GM21515 (cell line): ENCODE data around the gene ZNF132.
"Not testable (repeated sequence)": the region's sequence is repeated elsewhere in the genome, so short reads cannot be mapped to it uniquely, and the experiment has no call there.

Experiments
- ATAC-seq: cut with Tn5 transposase; IDR thresholded peaks from one replicate; pipeline ENCODE4 v1.9.1; 2021; ENCODE audit not compliant: unreplicated experiment

The ZNF132 gene

DNA sequence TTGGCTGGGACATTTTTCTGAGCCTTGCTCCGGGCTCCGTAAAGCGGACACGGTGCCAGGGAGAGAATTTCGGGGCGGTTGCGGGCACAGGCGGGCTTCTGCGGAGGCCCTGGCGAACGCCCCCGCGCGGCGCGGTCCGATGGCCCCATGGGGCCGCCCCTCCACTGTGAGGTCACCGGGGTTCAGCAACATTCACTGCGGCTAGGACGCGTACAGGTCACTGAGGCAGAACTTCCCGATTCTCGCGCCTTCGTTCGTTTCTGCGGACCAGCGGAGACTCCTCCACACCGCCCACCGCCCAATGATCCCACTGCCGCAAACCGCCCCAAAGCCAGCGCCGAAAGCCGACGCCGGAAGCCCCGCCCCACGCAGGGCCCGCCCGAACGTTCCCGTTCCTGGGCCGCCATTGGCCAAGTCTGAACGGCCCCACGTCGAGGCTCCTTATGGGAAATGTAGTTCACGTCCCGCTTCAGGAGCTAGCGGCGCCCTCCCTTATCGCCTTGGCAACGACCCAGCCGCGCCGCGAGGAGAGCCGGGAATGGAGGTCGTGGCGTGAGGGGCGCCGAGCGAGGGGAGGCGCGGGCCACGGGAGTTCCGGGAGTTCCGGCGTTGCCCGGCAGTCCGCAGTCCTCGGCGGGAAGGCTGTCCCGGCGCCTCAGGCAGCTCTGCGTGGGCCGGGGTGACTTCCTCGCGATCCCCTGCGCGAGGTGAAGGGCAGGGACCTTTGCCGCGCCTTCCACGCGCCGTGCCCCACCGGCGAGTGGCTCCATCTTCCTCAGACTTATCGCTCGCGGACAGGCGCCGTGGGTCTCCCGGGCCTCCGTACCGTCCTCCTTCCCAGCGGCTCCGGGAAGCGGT lies 31.6 kb downstream of the ZNF132 start, which contains the start of gene ZNF584:
Gene ZNF584 (plus strand): TSS at position 498 of the 858 bp plus-strand sequence. CDS start 499 bp downstream, outside the sequence.
- peak; percentile 86 for ATAC-seq

- peak; percentile 11 for ATAC-seq
Measured at GRCh38 chr19:58407658-58408151, 32.2 kb downstream of the ZNF132 start.

DNA sequence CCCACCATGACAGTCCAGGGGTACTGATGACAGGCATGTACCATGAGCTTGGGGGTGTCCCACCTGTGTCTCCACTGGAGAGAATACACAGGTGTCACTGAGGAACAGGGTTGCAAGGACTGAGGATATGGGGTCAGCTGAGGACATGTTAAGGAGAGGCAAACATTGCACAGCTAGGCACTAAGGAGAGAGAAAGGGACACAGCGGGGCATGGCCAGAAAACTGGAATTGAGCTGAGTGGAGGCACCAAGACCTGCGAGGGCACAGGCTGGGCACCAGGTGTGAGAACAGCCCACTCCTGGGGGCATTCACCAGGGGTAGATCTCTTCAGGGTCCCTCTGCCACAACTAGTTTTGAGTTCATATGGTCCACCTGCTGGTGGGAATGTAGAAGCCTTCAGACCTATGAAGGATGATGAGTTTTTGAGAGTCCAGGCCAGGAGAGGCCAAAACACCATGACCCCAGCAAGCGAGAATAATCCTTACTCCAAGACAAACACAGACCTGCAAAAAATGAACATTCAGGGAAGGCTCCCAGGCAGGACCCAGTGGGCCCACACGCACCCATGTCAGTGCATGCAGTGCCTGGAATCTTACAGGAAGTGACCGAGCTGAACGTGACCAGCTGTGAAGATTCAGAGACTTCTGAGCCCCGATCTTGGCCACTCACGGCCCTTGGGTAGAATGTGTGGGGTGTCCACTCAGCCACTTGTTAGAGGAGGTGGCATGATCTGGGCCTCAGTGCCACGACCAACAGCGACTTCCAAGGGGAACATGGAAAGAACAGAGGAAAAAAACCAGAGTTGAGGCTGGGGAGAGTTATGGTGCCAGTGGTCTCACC lies 32.9 kb downstream of the ZNF132 start:
- no peak for ATAC-seq

DNA sequence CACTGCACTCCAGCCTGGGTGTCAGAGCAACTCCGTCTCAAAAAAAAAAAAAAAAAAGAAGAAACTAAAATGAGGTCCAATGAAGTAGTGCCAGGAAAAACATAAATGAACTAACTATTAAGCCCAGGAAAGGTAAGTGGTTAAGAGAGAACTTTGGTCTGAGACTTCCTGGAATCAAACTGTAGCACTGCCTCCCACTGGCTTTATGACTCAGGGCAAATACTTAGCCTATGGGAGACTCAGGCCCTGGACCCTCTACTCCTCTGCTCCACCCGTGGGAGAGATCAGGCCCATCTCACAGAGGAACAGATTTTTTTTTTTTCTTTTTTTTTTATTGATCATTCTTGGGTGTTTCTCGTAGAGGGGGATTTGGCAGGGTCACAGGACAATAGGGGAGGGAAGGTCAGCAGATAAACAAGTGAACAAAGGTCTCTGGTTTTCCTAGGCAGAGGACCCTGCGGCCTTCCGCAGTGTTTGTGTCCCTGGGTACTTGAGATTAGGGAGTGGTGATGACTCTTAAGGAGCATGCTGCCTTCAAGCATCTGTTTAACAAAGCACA lies 36.0 kb downstream of the ZNF132 start:
- not testable (repeated sequence) for ATAC-seq

GRCh38 chr19:58401840-58402421 lies 38.0 kb downstream of the ZNF132 start:
- ATAC-seq: no peak

GRCh38 chr19:58400916-58401839 lies 38.8 kb downstream of the ZNF132 start:
- ATAC-seq: peak; percentile 96

DNA sequence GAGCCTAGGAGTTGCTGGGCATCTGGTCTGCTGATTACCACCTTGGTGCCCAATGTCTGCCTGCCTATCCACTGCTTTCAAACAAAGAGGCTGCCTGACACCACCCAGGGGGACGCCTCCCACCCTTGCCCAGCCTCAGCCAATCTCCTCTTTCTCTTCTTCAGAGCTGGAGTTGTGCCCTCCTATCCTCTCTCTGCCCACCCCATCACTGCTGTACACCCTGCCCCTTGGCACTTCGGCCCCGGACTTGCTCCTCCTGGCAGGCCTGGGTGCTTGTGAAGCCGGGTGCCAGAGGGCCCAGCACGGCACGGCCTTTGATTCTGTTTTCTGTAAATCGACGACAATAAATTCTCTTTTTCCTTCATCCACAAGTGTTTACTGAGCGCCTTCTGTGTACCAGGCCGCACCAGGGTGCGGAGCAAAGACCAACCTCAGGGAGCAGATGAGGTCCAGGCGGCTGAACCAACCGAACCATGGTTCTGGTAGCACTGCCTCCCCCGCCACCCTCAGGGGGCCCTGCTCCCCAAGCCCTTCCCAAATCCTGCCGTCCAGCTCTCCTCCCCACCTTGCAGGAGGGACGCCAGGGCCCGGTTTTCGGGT lies 39.5 kb downstream of the ZNF132 start:
- ATAC-seq: no peak

DNA sequence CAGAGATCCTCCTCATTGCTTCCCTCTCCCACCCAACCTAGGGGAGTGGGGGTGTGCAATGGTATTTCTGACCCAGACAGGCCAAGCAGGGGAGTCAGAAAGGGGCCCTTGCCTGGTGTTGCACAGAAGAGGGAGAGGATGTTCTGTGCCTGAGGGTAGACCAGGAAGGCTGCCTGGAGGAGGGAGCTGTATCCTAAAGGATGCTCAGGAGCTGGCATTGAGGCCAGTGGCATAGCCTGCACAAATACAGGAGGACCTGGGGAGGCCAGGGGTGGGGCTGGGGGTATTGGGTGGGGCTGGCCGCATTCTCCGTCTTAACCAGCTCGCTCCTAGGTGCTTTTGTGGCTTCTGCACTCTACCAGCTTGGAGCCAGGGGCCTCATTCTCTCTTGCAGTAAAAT lies 40.0 kb downstream of the ZNF132 start:
- no peak for ATAC-seq

- ATAC-seq: no peak
Measured at GRCh38 chr19:58398545-58398944, 41.4 kb downstream of the ZNF132 start.

- ATAC-seq: no peak
Measured at GRCh38 chr19:58398087-58398486, 41.9 kb downstream of the ZNF132 start.

- ATAC-seq: no peak
Measured at GRCh38 chr19:58397533-58398037, 42.4 kb downstream of the ZNF132 start.

GRCh38 chr19:58396691-58397532 lies 43.0 kb downstream of the ZNF132 start:
- ATAC-seq: no peak

DNA sequence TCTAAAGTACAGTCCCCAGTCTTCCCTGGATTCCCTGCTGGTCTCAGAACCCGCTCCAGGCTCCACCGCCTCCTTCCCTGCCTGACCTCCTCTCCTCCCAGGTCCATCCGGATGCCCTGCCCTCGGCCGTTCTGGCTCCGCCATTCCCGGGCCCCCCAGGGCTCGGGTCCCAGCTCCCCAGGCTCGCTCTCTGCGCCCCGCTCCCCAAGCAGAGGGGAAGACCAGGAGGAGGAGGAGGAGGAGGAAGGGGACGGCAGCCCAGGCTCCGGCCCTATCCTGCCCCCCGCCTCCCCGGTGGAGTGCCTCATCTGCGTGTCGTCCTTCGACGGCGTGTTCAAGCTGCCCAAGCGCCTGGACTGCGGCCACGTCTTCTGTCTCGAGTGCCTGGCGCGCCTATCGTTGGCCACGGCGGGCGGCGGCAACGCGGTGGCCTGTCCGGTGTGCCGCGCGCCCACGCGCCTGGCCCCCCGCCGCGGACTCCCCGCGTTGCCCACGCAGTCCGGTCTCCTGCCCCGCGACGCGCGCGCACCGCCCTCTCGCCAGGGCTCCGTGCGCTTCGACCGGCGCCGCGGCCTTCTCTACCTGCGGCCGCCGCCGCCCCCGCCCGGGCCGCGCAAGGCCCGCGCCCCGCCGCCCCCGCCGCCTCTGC lies 43.9 kb downstream of the ZNF132 start:
- no peak for ATAC-seq

DNA sequence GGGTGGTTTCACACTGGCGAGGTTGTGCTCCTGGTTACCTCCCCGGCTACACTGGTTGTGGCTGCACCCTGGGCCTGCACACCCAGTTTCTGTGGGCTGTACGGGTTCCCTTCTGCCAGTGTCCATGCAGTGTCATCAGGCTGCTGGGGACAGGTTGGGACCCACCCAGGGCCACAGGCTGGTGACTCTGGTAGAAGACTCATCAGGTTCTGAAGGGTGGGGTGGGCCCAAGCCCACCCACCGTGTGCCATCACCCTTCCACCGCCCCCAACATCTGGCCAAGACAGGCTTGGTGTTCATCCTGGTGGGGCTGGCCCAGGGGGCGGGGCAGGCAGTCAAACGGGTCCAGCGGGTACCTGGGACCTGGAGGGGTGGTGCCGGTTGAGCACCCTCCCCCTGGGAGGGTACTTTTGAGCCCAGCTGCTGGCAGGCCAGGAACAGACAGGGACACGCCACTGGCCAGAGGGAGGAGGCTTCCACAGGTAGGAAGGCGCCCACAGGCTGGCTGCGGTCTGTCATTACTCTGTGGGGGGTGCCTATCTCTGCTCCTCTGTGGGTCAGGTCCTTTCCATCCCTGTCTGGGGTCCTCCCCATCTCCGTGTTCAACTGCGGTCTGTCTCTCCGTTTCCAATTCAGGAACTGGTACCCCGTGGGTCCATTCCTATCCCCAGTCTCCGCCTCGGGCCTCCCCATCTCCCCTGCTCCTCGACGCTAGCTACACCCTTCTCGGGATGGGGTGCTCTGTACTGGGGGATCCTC lies 44.6 kb downstream of the ZNF132 start, which contains the start of gene RNF225:
Gene RNF225 (plus strand): TSS at position 437 of the 759 bp plus-strand sequence. CDS start 434 bp downstream, outside the sequence.
- no peak for ATAC-seq

- no peak for ATAC-seq
Measured at GRCh38 chr19:58394821-58395219, 45.1 kb downstream of the ZNF132 start.

DNA sequence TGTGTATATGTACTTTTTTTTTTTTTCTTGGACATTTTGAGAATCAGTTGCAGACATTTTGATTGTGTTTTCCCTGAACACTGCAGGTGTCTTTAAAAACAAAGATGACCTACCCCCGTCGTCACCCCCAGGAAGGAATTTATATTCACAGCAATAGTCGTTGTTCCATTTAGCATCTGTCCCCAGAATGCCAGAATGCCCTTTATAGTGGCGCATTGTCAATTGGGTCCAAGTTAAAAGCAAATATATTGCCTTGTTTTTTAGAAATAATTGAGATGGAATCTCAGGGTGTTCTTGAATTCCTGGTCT lies 46.3 kb downstream of the ZNF132 start:
- ATAC-seq: no peak
